ENCODE results near the gene MCOLN1.
"Not testable (repeated sequence)": the region's sequence is repeated elsewhere in the genome, so short reads cannot be mapped to it uniquely, and the experiment has no call there.

MCOLN1 gene

DNA sequence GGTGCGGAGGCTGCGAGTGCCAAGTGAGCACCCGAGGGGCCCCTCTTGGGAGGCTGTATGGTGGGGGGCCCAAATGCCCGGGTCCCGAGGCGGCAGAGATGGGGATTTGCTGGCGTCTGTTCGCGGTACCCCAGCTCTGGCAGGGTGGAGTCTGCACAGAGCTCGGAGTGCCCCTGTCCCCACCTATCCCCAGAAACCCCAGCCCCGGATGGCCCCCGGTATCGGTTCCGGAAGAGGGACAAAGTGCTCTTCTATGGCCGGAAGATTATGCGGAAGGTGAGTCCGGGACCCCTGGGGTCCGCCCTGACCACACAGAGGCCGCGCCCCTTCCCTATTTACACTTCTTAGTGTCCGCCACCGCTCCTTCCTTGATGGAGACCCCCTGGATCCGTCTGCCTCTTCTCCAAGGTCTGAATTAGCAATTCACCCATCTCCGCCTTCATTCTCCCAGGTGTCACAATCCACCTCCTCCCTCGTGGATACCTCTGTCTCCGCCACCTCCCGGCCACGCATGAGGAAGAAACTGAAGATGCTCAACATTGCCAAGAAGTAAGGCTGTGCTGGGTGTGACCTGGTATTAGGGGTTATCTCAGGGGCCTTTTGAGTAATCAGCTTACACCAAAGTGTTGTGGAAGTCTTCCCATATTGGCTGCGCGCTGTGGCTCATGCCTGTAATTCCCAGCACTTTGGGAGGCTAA, 13.7 kb downstream of the MCOLN1 start:
- TF ChIP-seq, protein P1, sequence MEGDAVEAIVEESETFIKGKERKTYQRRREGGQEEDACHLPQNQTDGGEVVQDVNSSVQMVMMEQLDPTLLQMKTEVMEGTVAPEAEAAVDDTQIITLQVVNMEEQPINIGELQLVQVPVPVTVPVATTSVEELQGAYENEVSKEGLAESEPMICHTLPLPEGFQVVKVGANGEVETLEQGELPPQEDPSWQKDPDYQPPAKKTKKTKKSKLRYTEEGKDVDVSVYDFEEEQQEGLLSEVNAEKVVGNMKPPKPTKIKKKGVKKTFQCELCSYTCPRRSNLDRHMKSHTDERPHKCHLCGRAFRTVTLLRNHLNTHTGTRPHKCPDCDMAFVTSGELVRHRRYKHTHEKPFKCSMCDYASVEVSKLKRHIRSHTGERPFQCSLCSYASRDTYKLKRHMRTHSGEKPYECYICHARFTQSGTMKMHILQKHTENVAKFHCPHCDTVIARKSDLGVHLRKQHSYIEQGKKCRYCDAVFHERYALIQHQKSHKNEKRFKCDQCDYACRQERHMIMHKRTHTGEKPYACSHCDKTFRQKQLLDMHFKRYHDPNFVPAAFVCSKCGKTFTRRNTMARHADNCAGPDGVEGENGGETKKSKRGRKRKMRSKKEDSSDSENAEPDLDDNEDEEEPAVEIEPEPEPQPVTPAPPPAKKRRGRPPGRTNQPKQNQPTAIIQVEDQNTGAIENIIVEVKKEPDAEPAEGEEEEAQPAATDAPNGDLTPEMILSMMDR (conservative IDR thresholded peaks at IDR 0.05; ENCODE audit: low read depth, low read length), result no peak
- DNase-seq (ENCODE audit: low read depth), result no peak
- peak overlapping the region; percentile 87 for H3K4me3 ChIP-seq (ENCODE audit: low read length)

GRCh38 chr19:7538990-7539389, 16.6 kb downstream of the MCOLN1 start:
- not testable (repeated sequence) for DNase-seq (ENCODE audit: low read depth); H3K4me3 ChIP-seq (ENCODE audit: low read length)

DNA sequence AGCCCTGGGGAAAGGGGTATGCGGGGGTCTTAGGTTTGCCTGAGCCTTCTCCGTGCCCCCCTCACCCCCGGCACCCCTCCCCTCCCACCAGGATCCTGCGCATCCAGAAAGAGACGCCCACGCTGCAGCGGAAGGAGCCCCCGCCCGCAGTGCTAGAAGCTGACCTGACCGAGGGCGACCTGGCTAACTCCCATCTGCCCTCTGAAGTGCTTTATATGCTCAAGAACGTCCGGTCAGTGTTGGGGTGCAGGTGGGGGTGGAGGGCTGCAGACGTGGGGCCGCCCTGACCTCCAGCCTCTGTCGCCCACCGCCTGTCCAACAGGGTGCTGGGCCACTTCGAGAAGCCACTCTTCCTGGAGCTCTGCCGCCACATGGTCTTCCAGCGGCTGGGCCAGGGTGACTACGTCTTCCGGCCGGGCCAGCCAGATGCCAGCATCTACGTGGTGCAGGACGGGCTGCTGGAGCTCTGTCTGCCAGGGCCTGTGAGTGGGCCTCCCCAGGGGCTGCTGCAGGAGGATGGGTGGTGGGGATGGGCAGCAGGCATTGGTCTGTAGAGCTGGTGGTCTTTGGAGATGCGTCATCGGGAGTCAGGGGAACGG, 17.5 kb downstream of the MCOLN1 start:
- TF ChIP-seq, protein P1 (conservative IDR thresholded peaks at IDR 0.05; ENCODE audit: low read depth, low read length), result no peak
- DNase-seq (ENCODE audit: low read depth), result no peak
- no peak overlapping the region for H3K4me3 ChIP-seq (ENCODE audit: low read length)

GRCh38 chr19:7540761-7541474, 18.5 kb downstream of the MCOLN1 start:
- TF ChIP-seq, protein P1 (conservative IDR thresholded peaks at IDR 0.05; ENCODE audit: low read depth, low read length), result no peak
- no peak overlapping the region for H3K4me3 ChIP-seq (ENCODE audit: low read length)
- no peak for DNase-seq (ENCODE audit: low read depth)

DNA sequence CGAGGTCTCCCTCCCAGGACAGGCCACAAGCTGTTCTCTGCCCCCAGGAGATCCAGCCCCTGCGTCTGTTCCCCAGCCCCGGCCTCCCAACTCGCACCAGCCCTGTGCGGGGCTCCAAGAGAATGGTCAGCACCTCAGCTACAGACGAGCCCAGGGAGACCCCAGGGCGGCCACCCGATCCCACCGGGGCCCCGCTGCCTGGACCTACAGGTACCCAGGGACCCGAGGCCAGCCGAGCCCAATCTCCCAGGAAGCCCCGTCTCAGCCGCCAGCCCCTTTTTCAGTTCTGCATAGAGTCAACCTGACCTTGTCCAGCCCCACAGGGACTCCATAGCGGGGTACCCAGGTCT, 19.0 kb downstream of the MCOLN1 start:
- H3K4me3 ChIP-seq (ENCODE audit: low read length), result no peak overlapping the region
- TF ChIP-seq, protein P1 (conservative IDR thresholded peaks at IDR 0.05; ENCODE audit: low read depth, low read length), result no peak
- DNase-seq (ENCODE audit: low read depth), result no peak

DNA sequence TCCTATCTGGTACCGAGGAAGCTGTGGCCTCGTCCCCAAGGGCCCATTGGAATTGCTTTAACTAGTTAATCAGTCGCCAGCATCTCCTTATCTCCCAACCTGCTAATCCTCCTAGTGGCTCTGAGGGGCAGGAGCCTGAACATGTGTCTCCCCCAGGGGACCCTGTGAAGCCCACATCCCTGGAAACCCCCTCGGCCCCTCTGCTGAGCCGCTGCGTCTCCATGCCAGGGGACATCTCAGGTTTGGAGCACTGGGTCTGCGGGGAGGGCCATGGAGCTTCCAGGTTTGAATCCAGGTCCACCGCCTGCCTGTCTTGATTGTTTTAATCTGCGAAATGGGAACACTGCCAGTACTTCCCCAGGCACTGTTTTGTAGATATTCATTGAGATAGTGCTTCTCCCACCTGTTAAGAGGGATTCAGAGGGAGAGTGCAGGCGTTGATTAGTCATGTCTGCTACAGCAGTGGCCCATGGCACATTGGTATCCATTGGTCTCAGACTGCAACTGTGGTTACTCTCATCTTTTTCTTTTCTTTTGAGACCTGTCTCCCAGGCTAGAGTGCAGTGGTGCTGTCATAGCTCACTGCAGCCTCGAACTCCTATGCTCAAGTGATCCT, 19.5 kb downstream of the MCOLN1 start:
- no peak for DNase-seq (ENCODE audit: low read depth)
- H3K4me3 ChIP-seq (ENCODE audit: low read length), result no peak overlapping the region
- TF ChIP-seq, protein P1 (conservative IDR thresholded peaks at IDR 0.05; ENCODE audit: low read depth, low read length), result no peak

- H3K4me3 ChIP-seq (ENCODE audit: low read length), result no peak overlapping the region
- DNase-seq (ENCODE audit: low read depth), result no peak
Observed at GRCh38 chr19:7542556-7543348, 20.3 kb downstream of the MCOLN1 start.

More at GRCh38 chr19:7542556-7543348, 20.3 kb downstream of the MCOLN1 start:
- TF ChIP-seq, protein P1 (conservative IDR thresholded peaks at IDR 0.05; ENCODE audit: low read depth, low read length), result no peak

All from retinal pigment epithelial cell (primary cell).